GM12878 (cell line): ENCODE data around the gene C22orf42. TPM values are rescaled to one million over a fixed set of nuclear protein-coding genes. Genes with fewer than 3 reads are reported as not detected.

Experiments used
- ATAC-seq: fragments of 200-7000 bp; cut with Tn5 transposase; 3 replicates; pipeline ENCODE4 v1.9.1; 2020; ENCODE audit warnings: mild to moderate bottlenecking, moderate library complexity
- BruUV-seq: library from RNA; stranded (reverse); fragments of 400-500 nt; replicated peaks from 2 replicates; lab custom pipeline; 2021; lab: Mats Ljungman, UMichigan
- CTCF ChIA-PET: fragments of 300-600 bp; sonication (Branson Sonifier 250); formaldehyde crosslinking; extraction: SDS; loops from one replicate; lab custom pipeline; 2021; ENCODE audit warnings: inconsistent platforms; lab: Yijun Ruan, JAX
- POLR2A ChIA-PET: fragments of 350-600 bp; formaldehyde crosslinking; extraction: SDS; loops from one replicate; lab custom pipeline; 2021; ENCODE audit warnings: inconsistent platforms; lab: Charles Lee
- RAD21 ChIA-PET: fragments of 300-600 bp; sonication (Branson Sonifier 250); formaldehyde crosslinking; loops from one replicate; lab custom pipeline; 2023; ENCODE audit warnings: antibody characterized with exemption; ENCODE audit not compliant: unreplicated experiment; lab: Charles Lee
- SMC1A ChIA-PET: fragments of 300-600 bp; sonication (Branson Sonifier 250); formaldehyde crosslinking; loops from one replicate; lab custom pipeline; 2023; ENCODE audit not compliant: unreplicated experiment, uncharacterized antibody; lab: Charles Lee
- DNase-seq: peaks from one replicate; pipeline ENCODE4 v3.0.0-alpha.2; 2011; ENCODE audit warnings: low read depth, low spot score
- FAIRE-seq: peaks from 3 replicates; lab custom pipeline; 2011; peaks lifted over from hg19 to GRCh38; lab: Jason Lieb, UNC
- H2AFZ ChIP-seq: 2 replicates; pipeline ENCODE4 v1.6.0; 2011; ENCODE audit warnings: low read depth, low read length, control low read depth; ENCODE audit not compliant: control insufficient read depth
- H3K27ac ChIP-seq: 2 replicates; pipeline ENCODE4 v1.5.1; 2011; ENCODE audit warnings: control low read depth; ENCODE audit not compliant: control insufficient read depth, insufficient read depth
- H3K27me3 ChIP-seq, 2 experiments: replicated peaks in 1 of 2; 2 replicates each; pipeline versions ENCODE4 v1.6.0 to v1.6.1; 2011; ENCODE audit warnings: low read length in 1 of 2; ENCODE audit not compliant: control insufficient read depth in 2 of 2, insufficient read depth in 2 of 2
- H3K36me3 ChIP-seq, 2 experiments: 2 replicates each; pipeline ENCODE4 v1.5.1; 2011; ENCODE audit warnings: low read length in 1 of 2; ENCODE audit not compliant: control insufficient read depth in 2 of 2, insufficient read depth in 2 of 2
- H3K4me1 ChIP-seq: 2 replicates; pipeline ENCODE4 v1.6.1; 2011; ENCODE audit warnings: mild to moderate bottlenecking, low read length, moderate library complexity, mixed read lengths; ENCODE audit not compliant: control insufficient read depth, insufficient read depth
- H3K4me2 ChIP-seq: 2 replicates; pipeline ENCODE4 v1.6.0; 2011; ENCODE audit warnings: control low read depth; ENCODE audit not compliant: control insufficient read depth, insufficient read depth
- H3K4me3 ChIP-seq: fragments of 200-600 bp; sonication (generic); 2 replicates; pipeline ENCODE4 v1.5.1; 2016
- H3K79me2 ChIP-seq: 2 replicates; pipeline ENCODE4 v1.6.0; 2011; ENCODE audit warnings: low read length; ENCODE audit not compliant: control insufficient read depth, insufficient read depth
- H3K9ac ChIP-seq: 2 replicates; pipeline ENCODE4 v1.8.0; 2011; ENCODE audit warnings: low read length, control low read depth, mixed read lengths; ENCODE audit not compliant: control insufficient read depth, insufficient read depth
- H3K9me3 ChIP-seq: replicated peaks from 3 replicates; pipeline ENCODE4 v1.5.1; 2011; ENCODE audit warnings: mild to moderate bottlenecking, low read length; ENCODE audit not compliant: control insufficient read depth, insufficient read depth
- H4K20me1 ChIP-seq: 2 replicates; pipeline ENCODE4 v1.6.0; 2011; ENCODE audit not compliant: control insufficient read depth, insufficient read depth
- E2F4 ChIP-seq: IDR thresholded peaks from 2 replicates; pipeline ENCODE4 v1.6.1; 2012; ENCODE audit warnings: low read depth, low read length, improper control_type of control experiment
- E4F1 ChIP-seq: fragments of 450-650 bp; IDR thresholded peaks from 2 replicates; pipeline ENCODE4 v1.6.1; 2018; ENCODE audit warnings: borderline replicate concordance, mild to moderate bottlenecking; ENCODE audit not compliant: partially characterized antibody
- FOS ChIP-seq: IDR thresholded peaks from 3 replicates; pipeline ENCODE4 v1.6.1; 2011; ENCODE audit warnings: borderline replicate concordance; ENCODE audit not compliant: insufficient read length; ENCODE audit errors: extremely low read depth
- SREBF2 ChIP-seq: IDR thresholded peaks from 2 replicates; pipeline ENCODE4 v1.6.1; 2012; ENCODE audit warnings: mild to moderate bottlenecking, low read length
- YY1 ChIP-seq: IDR thresholded peaks from 2 replicates; pipeline ENCODE4 v1.6.1; 2011; ENCODE audit warnings: low read depth, mild to moderate bottlenecking, low read length
- ZBTB40 ChIP-seq: fragments of 450-650 bp; IDR thresholded peaks from 2 replicates; pipeline ENCODE4 v1.6.1; 2016; ENCODE audit warnings: mild to moderate bottlenecking, moderate library complexity, borderline replicate concordance
- ZNF24 ChIP-seq: fragments of 450-650 bp; IDR thresholded peaks from 2 replicates; pipeline ENCODE4 v1.6.1; 2017; ENCODE audit warnings: antibody characterized with exemption, mild to moderate bottlenecking
- ZNF274 ChIP-seq: IDR thresholded peaks from one replicate; pipeline ENCODE4 v1.8.0; 2011; ENCODE audit not compliant: insufficient read length, insufficient read depth
- WGBS: methylation state at CpG from one replicate; pipeline ENCODE4 v1.1.6; 2016; ENCODE audit warnings: low lambda C conversion rate; ENCODE audit not compliant: insufficient replicate concordance, insufficient coverage; ENCODE audit errors: missing lambda C conversion rate; 5-methylcytosine and 5-hydroxymethylcytosine counted together
- in situ Hi-C: fragments of 300-500 bp; cut with MboI; formaldehyde crosslinking; loops from 9 replicates; pipeline ENCODE4 v1.14.3; 2018; ENCODE audit warnings: mixed read lengths
- intact Hi-C: fragments of 100-400 bp; cut with micrococcal nuclease; formaldehyde crosslinking; loops from one replicate; pipeline ENCODE4 v1.14.2; 2022; ENCODE audit not compliant: unreplicated experiment
- polyA plus RNA-seq, 11 experiments: library from polyadenylated mRNA; depleted of rRNA in 4 of 11; unstranded in 6 of 11; stranded (reverse) in 5 of 11; fragments of >200 nt; fragmentation: Nextera tagmentation in 4 of 11; fragmentation: Illumina TruSeq in 1 of 11; extraction: Ambion mirVana in 4 of 11; extraction: Trizol in 1 of 11; gene quantifications; 1 replicate in 1 of 11; 2 replicates in 10 of 11; pipeline versions ENCODE4 v1.2.1 to v1.2.3, GENCODE V29; 2011 to 2016; ENCODE audit warnings: inconsistent platforms in 2 of 11, missing spikeins in 2 of 11, low read depth in 1 of 11
- total RNA-seq, 4 experiments: library from RNA; depleted of rRNA in 3 of 4; stranded (reverse); fragments of >200 nt in 3 of 4; fragmentation: Illumina TruSeq in 1 of 4; extraction: Trizol in 1 of 4; gene quantifications; 2 replicates each; pipeline versions ENCODE4 v1.2.1 to v1.2.3, GENCODE V29; 2013 to 2021

The C22orf42 gene
- total and polyA plus RNA-seq, 10 of the 15 experiments (the other 5 are each of a cell fraction or from before 2014, with no cell fraction given) = not detected

- ChIA-PET POLR2A (no interaction called here), CTCF (interaction anchor here (0.8 to 1.3 kb wide), 2 partner anchors 176 to 225 kb away, joined by 4 to 5 read pairs; no protein-coding TSS in a partner anchor), SMC1A (interaction anchor here (1.5 kb wide), 1 partner anchor 13 kb away, joined by 3 read pairs; no protein-coding TSS in a partner anchor), RAD21 (interaction anchor here (0.6 to 1.2 kb wide), 2 partner anchors 166 to 240 kb away, joined by 3 read pairs; no protein-coding TSS in a partner anchor)
- TF ChIP-seq ZNF274 = no peak
- BruUV-seq = no TSS peak
- no peak overlapping the region for H3K9ac ChIP-seq
- H3K4me1 ChIP-seq = no peaks in the 10 kb centered on the region
- H2AFZ ChIP-seq = no peak overlapping the region
- no peak for ATAC-seq
- H3K36me3 ChIP-seq = no peaks in the 10 kb centered on the region
- no peaks in the 10 kb centered on the region for H3K9me3 ChIP-seq
- no peak overlapping the region for H3K4me2 ChIP-seq
- H3K27ac ChIP-seq = no peak overlapping the region
- H4K20me1 ChIP-seq = no peaks in the 10 kb centered on the region
- intact Hi-C loops (loop anchor here (5.0 to 10.0 kb wide), 2 partner anchors 97 to 270 kb away; partner anchors contain the start of gene FBXO7), in situ Hi-C loops (no loop called here)
- H3K27me3 ChIP-seq = peaks cover 0 to 4% of the 10 kb centered on the region in 2 experiments; a peak in 2 of 4 replicates
- no peak for DNase-seq
- FAIRE-seq = no peak
- H3K4me3 ChIP-seq = no peak overlapping the region
- WGBS = 13% methylated on average over 4 of the region's 4 CpGs
- H3K79me2 ChIP-seq = no peaks in the 10 kb centered on the region
Observed at GRCh38 chr22:32202161-32202538, 43.0 kb upstream of the C22orf42 start.

- in situ Hi-C loops = no loop called here
- no peak for FAIRE-seq
- no peaks in the 10 kb centered on the region for H4K20me1 ChIP-seq
- TF ChIP-seq YY1 = no peak
- TF ChIP-seq E2F4 = no peak
- no peak for TF ChIP-seq SREBF2
- no peak for TF ChIP-seq ZNF24
- no peak for TF ChIP-seq E4F1
- no peak for TF ChIP-seq ZBTB40
- no peak for TF ChIP-seq FOS
Observed at GRCh38 chr22:32200752-32201151, 41.6 kb upstream of the C22orf42 start.

More at GRCh38 chr22:32200752-32201151, 41.6 kb upstream of the C22orf42 start:
- no peak overlapping the region for H3K4me3 ChIP-seq
- no peak for ATAC-seq
- H3K79me2 ChIP-seq = no peaks in the 10 kb centered on the region
- H3K27ac ChIP-seq = no peak overlapping the region
- ChIA-PET RAD21 (interaction anchor here (0.8 to 1.1 kb wide), 2 partner anchors 230 to 243 kb away, joined by 3 read pairs; no protein-coding TSS in a partner anchor), POLR2A (no interaction called here), SMC1A (interaction anchor here (1.0 to 1.5 kb wide), 2 partner anchors 14 to 22 kb away, joined by 3 read pairs; no protein-coding TSS in a partner anchor), CTCF (interaction anchor here (0.5 to 1.7 kb wide), 3 partner anchors 271 to 728 kb away, joined by 3 to 6 read pairs (median 4); no protein-coding TSS in a partner anchor)
- no TSS peak for BruUV-seq
- H3K9me3 ChIP-seq = no peaks in the 10 kb centered on the region
- H3K27me3 ChIP-seq = peaks cover 0 to 4% of the 10 kb centered on the region in 2 experiments; a peak in 2 of 4 replicates
- H3K9ac ChIP-seq = no peak overlapping the region
- H2AFZ ChIP-seq = no peak overlapping the region
- intact Hi-C loops = loop anchor here (5.0 to 10.0 kb wide), 2 partner anchors 96 to 272 kb away; partner anchors contain the start of gene FBXO7
- WGBS = 23% methylated on average over 9 of the region's 10 CpGs
- H3K4me2 ChIP-seq = no peak overlapping the region
- H3K36me3 ChIP-seq = no peaks in the 10 kb centered on the region
- DNase-seq = no peak
- no peaks in the 10 kb centered on the region for H3K4me1 ChIP-seq
